GM23248 (cell line): ENCODE data around the gene LPP. TPM values are rescaled to one million over a fixed set of nuclear protein-coding genes. Genes with fewer than 3 reads are reported as not detected.

ENCODE experiments used
- DNase-seq: peaks from one replicate; pipeline ENCODE4 v3.0.0-alpha.2; 2015
- H2AFZ ChIP-seq: fragments of 200-600 bp; sonication (generic); 2 replicates; pipeline ENCODE4 v1.6.1; 2016; ENCODE audit warnings: antibody characterized with exemption
- H3F3A ChIP-seq: fragments of 200-600 bp; sonication (generic); 2 replicates; pipeline ENCODE4 v1.6.1; 2016; ENCODE audit warnings: mild to moderate bottlenecking, antibody characterized with exemption, mixed run types; ENCODE audit not compliant: insufficient read depth
- H3K27ac ChIP-seq: fragments of 200-600 bp; sonication (generic); 2 replicates; pipeline ENCODE4 v1.5.1; 2016; ENCODE audit warnings: mild to moderate bottlenecking
- H3K27me3 ChIP-seq: fragments of 200-600 bp; sonication (generic); replicated peaks from 2 replicates; pipeline ENCODE4 v1.6.1; 2016; ENCODE audit warnings: mild to moderate bottlenecking; ENCODE audit not compliant: insufficient read depth
- H3K36me3 ChIP-seq: fragments of 200-600 bp; sonication (generic); 2 replicates; pipeline ENCODE4 v1.6.1; 2016; ENCODE audit warnings: low read depth, mild to moderate bottlenecking
- H3K4me1 ChIP-seq: fragments of 200-600 bp; sonication (generic); 2 replicates; pipeline ENCODE4 v1.6.1; 2016; ENCODE audit warnings: mild to moderate bottlenecking; ENCODE audit not compliant: insufficient read depth
- H3K4me2 ChIP-seq: fragments of 200-600 bp; sonication (generic); one replicate; pipeline ENCODE4 v1.6.1; 2016; ENCODE audit warnings: mild to moderate bottlenecking; ENCODE audit not compliant: unreplicated experiment
- H3K4me3 ChIP-seq: fragments of 200-600 bp; sonication (generic); 2 replicates; pipeline ENCODE4 v1.5.1; 2016; ENCODE audit warnings: mild to moderate bottlenecking
- H3K79me2 ChIP-seq: fragments of 200-600 bp; sonication (generic); 2 replicates; pipeline ENCODE4 v1.6.1; 2016; ENCODE audit warnings: mild to moderate bottlenecking; ENCODE audit not compliant: insufficient read depth
- H3K9ac ChIP-seq: fragments of 200-600 bp; sonication (generic); 2 replicates; pipeline ENCODE4 v1.6.1; 2016; ENCODE audit warnings: mild to moderate bottlenecking
- H3K9me2 ChIP-seq: fragments of 200-600 bp; sonication (generic); 2 replicates; pipeline ENCODE4 v1.6.1; 2016; ENCODE audit warnings: mixed run types, mild to moderate bottlenecking, moderate library complexity; ENCODE audit not compliant: insufficient read depth
- H3K9me3 ChIP-seq: fragments of 200-600 bp; sonication (generic); one replicate; pipeline ENCODE4 v1.6.1; 2017; ENCODE audit warnings: low read depth
- H4K20me1 ChIP-seq: fragments of 200-600 bp; sonication (generic); 2 replicates; pipeline ENCODE4 v1.6.0; 2016; ENCODE audit not compliant: insufficient read depth
- EZH2 ChIP-seq: fragments of 200-600 bp; sonication (generic); IDR thresholded peaks from 2 replicates; pipeline ENCODE4 v1.6.1; 2018; ENCODE audit warnings: antibody characterized with exemption, mild to moderate bottlenecking; ENCODE audit not compliant: insufficient read depth, poor library complexity, severe bottlenecking
- EZH2phosphoT487 ChIP-seq: fragments of 200-600 bp; sonication (generic); IDR thresholded peaks from 2 replicates; pipeline ENCODE4 v1.6.1; 2018; ENCODE audit warnings: antibody characterized with exemption, moderate library complexity, mild to moderate bottlenecking, low read depth; ENCODE audit not compliant: insufficient read depth
- WGBS, 2 experiments: methylation state at CpG; one replicate each; pipeline ENCODE4 v1.1.6; 2015 to 2017; ENCODE audit warnings: low lambda C conversion rate in 2 of 2, low coverage in 1 of 2; ENCODE audit errors: missing lambda C conversion rate in 2 of 2; 5-methylcytosine and 5-hydroxymethylcytosine counted together
- in situ Hi-C: fragments of 300-500 bp; cut with MboI; formaldehyde crosslinking; loops from 2 replicates; pipeline ENCODE4 v1.15.0; 2020
- polyA plus RNA-seq: library from polyadenylated mRNA; unstranded; fragments of >200 nt; fragmentation: Nextera tagmentation; extraction: Ambion mirVana; gene quantifications from 2 replicates; pipeline ENCODE4 v1.2.1, GENCODE V29; 2016
- total RNA-seq: library from RNA; depleted of rRNA; stranded (reverse); fragments of >200 nt; shearing (Covaris generic); gene quantifications from 2 replicates; pipeline ENCODE4 v1.2.3, GENCODE V29; 2014

LPP gene
- total and polyA plus RNA-seq, 2 experiments from 2014 or later = 42.8 to 61.7 TPM

DNA sequence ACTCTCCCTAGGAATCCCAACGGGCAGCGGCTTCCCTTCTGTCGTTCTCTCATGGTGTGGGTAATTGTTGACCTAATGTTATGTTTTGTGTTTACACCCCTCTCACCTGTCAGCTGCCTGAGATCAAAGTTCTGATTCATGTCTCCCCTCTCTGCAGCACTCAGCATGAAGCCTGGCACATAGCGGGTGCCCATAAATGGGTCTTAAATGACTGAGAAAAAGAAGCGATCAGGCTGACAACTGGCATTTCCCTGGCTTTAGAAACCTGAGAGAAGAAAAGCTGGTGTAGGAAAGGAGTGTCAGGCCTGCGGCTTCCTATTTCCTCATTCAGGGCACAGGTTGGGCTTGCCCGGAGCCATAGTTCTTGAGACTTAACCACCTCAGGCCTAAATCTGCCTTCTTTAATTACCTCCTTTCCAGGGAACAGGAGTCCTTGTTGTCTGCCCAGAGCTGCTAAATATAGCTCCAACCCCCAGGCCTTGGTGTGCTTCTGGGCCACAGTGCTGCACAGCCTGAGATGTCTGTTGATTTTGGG is 31.8 kb downstream of the LPP start:
- in situ Hi-C loops = no loop called here
- H4K20me1 ChIP-seq = peaks cover 7% of the 10 kb centered on the region; the same call in 1 of the 2 replicates
- no peak overlapping the region for H3K27ac ChIP-seq
- H3K9me3 ChIP-seq = no peaks in the 10 kb centered on the region
- H3K36me3 ChIP-seq = no peaks in the 10 kb centered on the region
- no peak for DNase-seq
- H3F3A ChIP-seq = 0 out of 2 replicates have a peak, but pooled peaks cover 8% of the 10 kb centered on the region
- H3K9me2 ChIP-seq = no peaks in the 10 kb centered on the region
- no peak for TF ChIP-seq EZH2
- no peak for TF ChIP-seq EZH2phosphoT487
- H3K4me3 ChIP-seq = no peak overlapping the region
- 87 to 94% methylated on average over 7 of the region's 7 CpGs for WGBS, 2 experiments
- H3K27me3 ChIP-seq = no peaks in the 10 kb centered on the region
- H2AFZ ChIP-seq = no peak overlapping the region
- H3K9ac ChIP-seq = no peak overlapping the region
- H3K4me2 ChIP-seq = no peak overlapping the region
- no peaks in the 10 kb centered on the region for H3K4me1 ChIP-seq
- peaks cover 100% of the 10 kb centered on the region for H3K79me2 ChIP-seq

DNA sequence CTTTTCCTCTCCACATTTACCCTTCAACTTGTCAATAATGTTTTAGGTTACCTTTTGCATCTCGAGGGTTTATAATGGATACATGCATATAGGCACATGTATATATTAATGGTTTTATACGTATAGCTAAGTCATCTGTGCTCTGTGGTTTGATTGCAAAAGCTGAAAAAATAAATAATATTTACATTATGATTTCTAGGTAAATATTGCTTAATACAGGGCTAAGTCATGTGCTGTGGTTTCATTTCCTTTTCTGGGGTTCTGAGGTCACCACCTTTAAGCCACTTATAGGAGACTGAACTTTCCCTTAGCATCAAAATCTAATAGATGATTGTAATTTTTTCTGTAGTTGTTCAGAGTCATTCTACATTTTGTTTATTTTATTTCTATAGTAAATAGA is 33.1 kb downstream of the LPP start:
- peaks cover 100% of the 10 kb centered on the region for H3K79me2 ChIP-seq
- no peaks in the 10 kb centered on the region for H3K9me2 ChIP-seq
- no peak overlapping the region for H3K4me3 ChIP-seq
- TF ChIP-seq EZH2 = no peak
- no peak for TF ChIP-seq EZH2phosphoT487
- H3K9ac ChIP-seq = no peak overlapping the region
- in situ Hi-C loops = no loop called here
- H4K20me1 ChIP-seq = peaks cover 7% of the 10 kb centered on the region; the same call in 1 of the 2 replicates
- H3K9me3 ChIP-seq = no peaks in the 10 kb centered on the region
- H3K27me3 ChIP-seq = no peaks in the 10 kb centered on the region
- 95 to 100% methylated on average over 2 of the region's 2 CpGs for WGBS, 2 experiments
- H3F3A ChIP-seq = 0 out of 2 replicates have a peak, but pooled peaks cover 3% of the 10 kb centered on the region
- no peaks in the 10 kb centered on the region for H3K4me1 ChIP-seq
- H2AFZ ChIP-seq = no peak overlapping the region
- H3K27ac ChIP-seq = no peak overlapping the region
- no peak for DNase-seq
- no peaks in the 10 kb centered on the region for H3K36me3 ChIP-seq
- H3K4me2 ChIP-seq = no peak overlapping the region

DNA sequence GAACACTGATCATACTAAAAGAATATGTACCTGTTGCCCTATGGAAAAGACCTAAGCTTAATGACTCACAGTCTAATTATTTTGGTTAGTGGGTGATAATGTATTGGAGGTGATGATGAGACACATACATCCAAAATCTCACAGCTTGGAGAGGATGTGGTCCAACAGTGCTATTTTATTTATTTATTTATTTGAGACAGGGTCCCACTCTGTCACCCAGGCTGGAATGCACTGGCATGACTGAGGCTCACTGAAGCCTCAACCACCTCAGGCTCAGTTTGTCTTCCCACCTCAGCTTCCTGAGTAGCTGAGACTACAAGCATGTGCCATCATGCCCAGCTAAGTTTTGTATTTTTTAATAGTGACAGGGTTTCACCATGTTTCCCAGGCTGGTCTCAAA is 35.0 kb downstream of the LPP start:
- Histone ChIP-seq H3K4me1 (no peaks in the 10 kb centered on the region), H3K9ac (no peak overlapping the region), H3F3A (no peaks in the 10 kb centered on the region), H3K27me3 (no peaks in the 10 kb centered on the region), H3K4me3 (no peak overlapping the region), H4K20me1 (peaks cover 11% of the 10 kb centered on the region), H3K27ac (no peak overlapping the region), H3K79me2 (peaks cover 100% of the 10 kb centered on the region), H3K9me3 (no peaks in the 10 kb centered on the region), H3K9me2 (no peaks in the 10 kb centered on the region), H3K4me2 (no peak overlapping the region), H2AFZ (no peak overlapping the region), H3K36me3 (no peaks in the 10 kb centered on the region)
- no peak for DNase-seq
- TF ChIP-seq EZH2 = no peak
- no peak for TF ChIP-seq EZH2phosphoT487
- in situ Hi-C loops = no loop called here

DNA sequence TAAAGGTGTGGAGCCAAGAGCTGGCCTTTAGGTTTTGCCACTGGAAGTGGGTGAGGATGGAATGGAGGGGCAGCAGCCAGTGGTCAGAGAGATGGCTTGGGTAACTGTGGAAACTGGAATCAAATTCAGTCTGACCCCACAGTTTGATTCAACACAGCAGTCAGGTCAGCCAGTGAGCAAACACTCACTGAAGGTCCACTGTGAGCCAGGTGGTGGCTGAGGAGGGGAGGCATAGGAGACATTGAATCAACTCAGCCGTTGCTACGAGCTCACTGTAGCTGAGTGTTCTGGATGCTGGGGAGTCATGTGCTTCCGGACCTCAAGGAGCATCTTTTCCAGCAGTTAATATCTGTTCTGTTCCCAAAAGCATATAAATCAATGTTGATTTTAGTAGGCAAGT is 37.5 kb downstream of the LPP start:
- Histone ChIP-seq H3K4me1 (peaks cover 9% of the 10 kb centered on the region), H3K27me3 (no peaks in the 10 kb centered on the region), H3K9me3 (no peaks in the 10 kb centered on the region), H3K36me3 (no peaks in the 10 kb centered on the region), H3F3A (peaks cover 8% of the 10 kb centered on the region; the same call in 1 of the 2 replicates), H3K9ac (no peak overlapping the region), H3K9me2 (no peaks in the 10 kb centered on the region), H3K4me2 (no peak overlapping the region), H4K20me1 (peaks cover 20% of the 10 kb centered on the region), H3K4me3 (no peak overlapping the region), H3K79me2 (peaks cover 100% of the 10 kb centered on the region), H2AFZ (no peak overlapping the region), H3K27ac (no peak overlapping the region)
- TF ChIP-seq EZH2phosphoT487 (no peak), EZH2 (no peak)
- in situ Hi-C loops = no loop called here
- no peak for DNase-seq
- WGBS, 2 experiments = 95% methylated on average over 3 of the region's 3 CpGs

DNA sequence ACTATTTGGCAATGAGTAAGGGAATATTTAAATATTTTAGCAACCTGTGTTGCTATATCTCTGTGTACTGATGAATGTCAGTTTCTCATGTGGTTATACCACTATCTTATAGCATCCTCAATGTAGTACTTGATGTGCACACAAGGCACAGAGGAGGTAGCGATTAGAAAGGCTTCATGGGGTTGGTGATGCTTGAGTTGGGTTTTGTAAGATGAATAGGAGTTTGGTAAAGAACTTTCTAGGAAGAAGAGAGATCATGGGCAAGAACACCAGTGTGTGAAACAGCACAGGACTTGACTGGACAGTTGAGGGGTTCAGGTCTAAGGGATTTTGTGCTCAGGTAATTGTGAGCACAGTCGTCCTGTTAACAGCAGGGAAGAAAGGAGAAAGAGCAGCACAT is 38.1 kb downstream of the LPP start:
- H3K79me2 ChIP-seq = peaks cover 100% of the 10 kb centered on the region
- peaks cover 15% of the 10 kb centered on the region for H3K4me1 ChIP-seq
- H3F3A ChIP-seq = peaks cover 14% of the 10 kb centered on the region; the same call in 1 of the 2 replicates
- H3K9ac ChIP-seq = no peak overlapping the region
- H3K9me3 ChIP-seq = no peaks in the 10 kb centered on the region
- no peaks in the 10 kb centered on the region for H3K9me2 ChIP-seq
- DNase-seq = no peak
- H3K27ac ChIP-seq = no peak overlapping the region
- H4K20me1 ChIP-seq = peaks cover 21% of the 10 kb centered on the region
- H3K27me3 ChIP-seq = no peaks in the 10 kb centered on the region
- in situ Hi-C loops = no loop called here
- H2AFZ ChIP-seq = no peak overlapping the region
- 97 to 98% methylated on average over 2 of the region's 2 CpGs for WGBS, 2 experiments
- no peak overlapping the region for H3K4me2 ChIP-seq
- no peak overlapping the region for H3K4me3 ChIP-seq
- TF ChIP-seq EZH2phosphoT487 = no peak
- TF ChIP-seq EZH2 = no peak
- H3K36me3 ChIP-seq = no peaks in the 10 kb centered on the region
